Hepatic stellate cell (primary cell): ENCODE results near the gene PC.
A peak's percentile ranks its signal among the peaks of the same experiment; 100 is the strongest.

Experiments used
- DNase-seq: peaks from one replicate; pipeline ENCODE4 v3.0.0; 2011; ENCODE audit warnings: low spot score

The PC gene

GRCh38 chr11:66866511-66866986 is 91.6 kb downstream of the PC start:
- no peak for DNase-seq

GRCh38 chr11:66866007-66866406 is 92.2 kb downstream of the PC start:
- no peak for DNase-seq

GRCh38 chr11:66864924-66865697 is 93.1 kb downstream of the PC start:
- DNase-seq, result no peak

DNA sequence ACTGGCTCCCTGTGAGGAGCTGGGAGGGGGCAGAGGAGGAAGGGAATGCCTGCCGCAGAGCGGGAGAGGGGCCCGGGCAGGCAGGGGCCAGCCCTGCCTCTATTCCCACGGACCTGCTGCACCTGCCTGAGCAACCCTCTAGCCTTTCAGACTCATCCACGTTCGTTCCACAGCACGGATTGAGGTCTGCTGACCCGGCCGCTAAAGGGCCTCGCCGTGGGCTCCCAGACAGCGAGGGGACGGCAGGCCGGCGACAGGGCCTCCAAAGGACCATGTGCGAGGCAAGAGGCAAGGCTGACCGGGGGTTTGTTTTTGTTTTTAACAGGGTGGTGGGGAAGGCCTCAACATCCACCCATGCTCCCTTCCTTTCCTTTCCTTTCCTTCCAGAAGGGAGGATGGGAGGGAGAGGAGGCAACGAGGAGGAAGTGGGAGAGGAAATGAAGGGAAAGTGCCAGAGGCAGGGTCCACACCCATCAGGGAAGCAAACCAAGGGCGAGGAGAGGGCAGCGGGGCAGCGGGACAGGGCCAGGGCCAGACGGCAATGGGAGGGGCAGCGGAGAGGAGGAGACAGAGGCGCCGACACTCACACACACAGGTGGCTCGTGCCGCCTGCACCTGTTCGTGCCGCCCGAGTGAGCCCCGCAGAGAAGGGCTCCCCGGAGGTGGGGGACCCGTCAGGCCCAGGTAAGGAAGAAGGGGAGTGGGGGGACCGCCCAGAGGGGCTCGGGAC is 93.8 kb downstream of the PC start:
- no peak for DNase-seq

- no peak for DNase-seq
Measured at GRCh38 chr11:66863428-66864125, 94.6 kb downstream of the PC start.

DNA sequence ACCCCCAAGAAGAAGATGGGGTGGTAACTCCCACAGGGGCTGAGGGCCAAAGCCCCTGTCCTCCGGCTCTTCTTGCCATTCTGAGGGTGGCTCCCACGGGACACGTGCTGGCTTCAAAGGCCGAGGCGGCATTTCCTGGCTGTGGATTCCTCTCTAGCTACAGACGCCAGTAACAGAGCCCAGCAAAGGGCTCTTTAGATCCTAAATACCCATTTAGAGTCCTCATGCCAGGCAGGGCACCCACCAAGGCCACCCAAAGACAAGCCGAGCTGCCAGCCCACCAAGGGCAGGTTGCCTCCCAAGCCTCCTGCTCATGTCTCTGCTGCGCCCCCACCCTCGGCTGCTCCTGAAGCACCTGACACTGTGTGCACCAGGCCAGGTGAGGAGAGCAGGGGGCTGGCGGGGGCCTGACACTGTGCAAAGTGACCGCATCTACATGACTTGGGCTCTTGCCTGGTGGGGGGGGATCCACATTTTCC is 95.6 kb downstream of the PC start:
- DNase-seq, result no peak

DNA sequence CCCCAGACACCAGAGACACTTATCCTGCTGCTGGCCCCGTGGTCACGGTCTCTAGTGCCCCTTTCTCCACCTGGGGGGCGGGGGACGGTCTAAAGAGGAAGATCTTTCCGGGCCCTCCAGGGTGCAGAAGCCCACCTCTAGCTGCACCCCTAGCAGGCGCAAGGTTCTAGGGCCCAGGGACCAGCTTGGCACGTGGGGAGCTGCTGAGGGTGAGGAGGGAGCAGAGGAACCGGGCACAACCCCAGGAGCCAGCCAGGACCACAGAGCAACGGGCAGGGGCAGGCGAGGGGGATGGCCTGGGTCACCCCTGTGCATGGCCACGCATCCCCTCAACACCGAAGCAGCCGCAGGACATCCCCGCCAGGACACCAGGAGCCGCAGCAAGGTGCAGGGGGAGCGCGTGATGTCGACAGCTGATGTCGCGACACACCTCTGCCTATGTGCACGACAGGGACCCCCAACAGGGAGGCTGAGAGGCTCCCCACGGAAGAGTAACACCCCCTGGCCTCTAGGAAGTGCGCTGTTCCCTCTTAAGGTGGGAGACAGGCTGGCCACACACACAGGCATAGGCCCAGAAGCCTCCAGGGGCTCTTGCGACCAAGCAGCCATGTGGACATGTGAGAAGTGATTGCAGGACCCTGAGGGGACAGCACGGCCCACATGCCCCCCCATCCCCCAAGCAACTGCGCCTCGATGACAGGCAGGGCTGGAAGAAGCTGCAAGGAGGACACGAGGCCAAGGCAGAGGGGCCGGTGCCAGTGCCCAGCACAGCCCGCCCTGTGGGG is 96.2 kb downstream of the PC start:
- no peak for DNase-seq

DNA sequence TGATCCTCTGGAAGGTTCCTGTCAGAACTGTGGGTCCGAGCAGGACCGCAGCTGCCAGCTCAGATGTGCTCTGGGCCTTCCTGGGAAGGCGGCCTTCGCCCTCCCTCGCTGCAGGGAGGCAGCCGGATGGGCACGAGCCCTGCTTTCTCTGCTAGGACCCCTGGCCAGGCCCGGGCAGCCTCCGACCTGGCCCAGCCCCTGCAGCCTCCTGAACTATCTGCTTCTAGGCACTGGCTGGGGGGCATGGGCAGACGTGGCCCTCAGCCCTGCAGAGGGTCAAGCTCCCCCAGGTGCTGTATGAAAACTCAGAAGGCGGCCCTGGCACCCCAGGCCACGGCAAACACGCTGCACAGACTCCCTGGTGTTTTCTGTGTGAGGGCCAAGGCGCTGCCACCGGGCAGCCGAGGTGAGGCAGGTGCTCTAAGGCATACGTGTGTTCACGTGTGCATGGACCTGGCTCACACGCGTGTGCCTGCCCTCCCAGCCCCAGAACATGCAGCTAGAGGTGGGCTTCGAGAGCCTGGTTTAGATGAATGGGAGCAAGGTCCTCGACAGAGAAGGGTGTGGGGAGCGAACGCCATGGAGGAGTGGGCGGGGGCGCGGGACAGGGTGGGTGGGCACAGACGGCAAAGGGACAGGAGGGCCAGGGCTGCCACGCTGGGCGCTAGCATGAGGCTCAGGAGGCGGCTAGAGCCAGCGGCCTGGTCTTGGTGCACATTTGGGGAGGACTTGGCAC is 97.0 kb downstream of the PC start:
- no peak for DNase-seq

DNA sequence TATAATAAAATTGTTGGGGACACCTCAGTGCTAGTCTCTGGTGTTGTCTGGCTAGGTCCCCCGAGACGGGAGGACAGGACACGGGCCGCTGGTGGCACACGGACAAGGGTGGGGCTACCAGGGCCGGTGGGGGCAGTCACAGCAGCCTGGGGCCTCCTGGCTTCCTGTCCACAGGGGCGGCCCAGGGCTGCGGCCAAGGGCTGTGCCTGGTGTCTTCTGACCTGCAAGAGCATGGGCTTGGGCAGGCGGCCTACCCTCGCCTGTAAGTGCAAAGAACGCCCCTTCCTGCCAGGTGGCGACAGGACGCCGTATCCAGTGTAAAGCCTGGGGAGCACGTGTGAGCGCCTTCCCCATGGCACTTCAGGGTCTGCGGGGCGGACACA is 97.7 kb downstream of the PC start:
- no peak for DNase-seq

GRCh38 chr11:66859686-66860448 is 98.3 kb downstream of the PC start:
- no peak for DNase-seq

- no peak for DNase-seq
Measured at GRCh38 chr11:66858939-66859685, 99.1 kb downstream of the PC start.

DNA sequence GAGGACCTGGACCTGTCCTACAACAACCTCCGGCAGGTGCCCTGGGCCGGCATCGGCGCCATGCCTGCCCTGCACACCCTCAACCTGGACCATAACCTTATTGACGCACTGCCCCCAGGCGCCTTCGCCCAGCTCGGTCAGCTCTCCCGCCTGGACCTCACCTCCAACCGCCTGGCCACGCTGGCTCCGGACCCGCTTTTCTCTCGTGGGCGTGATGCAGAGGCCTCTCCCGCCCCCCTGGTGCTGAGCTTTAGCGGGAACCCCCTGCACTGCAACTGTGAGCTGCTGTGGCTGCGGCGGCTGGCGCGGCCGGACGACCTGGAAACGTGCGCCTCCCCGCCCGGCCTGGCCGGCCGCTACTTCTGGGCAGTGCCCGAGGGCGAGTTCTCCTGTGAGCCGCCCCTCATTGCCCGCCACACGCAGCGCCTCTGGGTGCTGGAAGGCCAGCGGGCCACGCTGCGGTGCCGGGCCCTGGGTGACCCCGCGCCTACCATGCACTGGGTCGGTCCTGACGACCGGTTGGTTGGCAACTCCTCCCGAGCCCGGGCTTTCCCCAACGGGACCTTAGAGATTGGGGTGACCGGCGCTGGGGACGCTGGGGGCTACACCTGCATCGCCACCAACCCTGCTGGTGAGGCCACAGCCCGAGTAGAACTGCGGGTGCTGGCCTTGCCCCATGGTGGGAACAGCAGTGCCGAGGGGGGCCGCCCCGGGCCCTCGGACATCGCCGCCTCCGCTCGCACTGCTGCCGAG is 99.8 kb downstream of the PC start:
- no peak for DNase-seq

DNA sequence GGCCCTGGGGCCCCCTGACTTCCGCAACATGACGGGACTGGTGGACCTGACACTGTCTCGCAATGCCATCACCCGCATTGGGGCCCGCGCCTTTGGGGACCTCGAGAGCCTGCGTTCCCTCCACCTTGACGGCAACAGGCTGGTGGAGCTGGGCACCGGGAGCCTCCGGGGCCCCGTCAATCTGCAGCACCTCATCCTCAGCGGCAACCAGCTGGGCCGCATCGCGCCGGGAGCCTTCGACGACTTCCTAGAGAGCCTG is 100.3 kb downstream of the PC start:
- DNase-seq, result no peak

DNA sequence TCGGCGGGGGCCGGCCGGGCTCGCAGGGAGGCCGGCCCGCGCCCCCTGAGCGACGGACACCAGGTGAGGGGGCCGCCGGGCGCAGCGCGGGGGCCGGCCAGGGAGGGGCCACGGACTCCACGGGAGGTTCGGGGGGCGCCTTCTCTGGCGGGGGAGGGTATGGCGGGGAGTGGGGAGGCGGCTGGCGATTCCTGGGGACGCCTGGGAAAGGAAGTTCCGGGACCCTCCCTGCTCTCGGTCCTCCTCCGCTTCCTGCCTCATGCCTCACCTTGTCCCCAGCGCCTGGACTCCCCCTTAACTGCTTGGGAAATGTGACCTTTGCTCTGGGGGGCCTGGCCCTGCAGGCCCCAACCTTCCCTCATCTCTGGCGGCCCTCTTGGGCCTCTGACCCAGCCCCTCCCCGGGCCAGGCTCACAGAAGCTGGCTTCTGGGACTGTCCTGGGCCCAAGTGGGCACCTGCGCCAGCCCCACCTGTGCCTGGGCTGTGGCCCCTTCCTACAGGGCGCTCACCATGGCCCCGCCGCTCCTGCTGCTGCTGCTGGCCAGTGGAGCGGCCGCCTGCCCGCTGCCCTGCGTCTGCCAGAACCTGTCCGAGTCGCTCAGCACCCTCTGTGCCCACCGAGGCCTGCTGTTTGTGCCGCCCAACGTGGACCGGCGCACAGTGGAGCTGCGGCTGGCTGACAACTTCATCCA is 100.8 kb downstream of the PC start:
- no peak for DNase-seq

DNA sequence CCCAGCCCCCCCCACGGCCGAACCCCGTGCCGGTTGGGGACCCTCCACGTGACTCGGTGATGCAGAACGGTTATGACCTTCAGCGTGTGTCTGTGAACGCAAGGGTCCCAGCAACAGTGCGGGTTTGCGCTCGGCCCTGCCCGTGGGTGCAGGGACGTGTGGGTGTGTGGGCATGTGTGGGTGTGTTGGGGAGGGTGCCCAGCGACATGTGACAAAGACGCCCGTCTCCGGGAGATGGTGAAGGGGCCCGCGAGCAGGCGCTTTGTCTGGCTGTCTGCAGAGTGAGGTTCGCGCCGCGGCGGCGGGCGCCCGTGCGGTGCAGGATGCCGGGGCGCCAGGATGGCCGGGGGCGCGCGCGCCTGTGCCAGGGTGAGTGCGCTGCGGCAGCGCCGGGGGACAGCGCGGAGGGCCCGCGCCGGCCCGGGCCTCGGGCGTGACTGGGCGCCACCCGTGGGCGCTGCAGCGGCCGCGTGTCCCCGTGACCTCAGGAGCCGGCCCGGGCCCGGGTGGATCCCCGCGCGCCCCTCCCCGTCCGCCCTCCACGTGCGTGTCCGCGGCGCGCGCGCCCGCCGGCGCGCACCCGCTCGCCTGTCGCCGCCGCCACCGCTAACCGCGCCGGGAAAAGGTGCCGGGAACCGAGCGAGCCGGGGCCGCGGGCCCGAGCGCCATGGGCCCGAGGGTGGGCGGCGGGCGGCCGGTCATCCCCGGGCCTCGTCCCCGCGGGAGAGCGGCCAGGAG is 101.5 kb downstream of the PC start, which contains the start of gene LRFN4:
Gene LRFN4, plus strand, starts transcription at position 569 of the 738 bp plus-strand sequence. CDS start 681 bp downstream, outside the sequence.
- no peak for DNase-seq

DNA sequence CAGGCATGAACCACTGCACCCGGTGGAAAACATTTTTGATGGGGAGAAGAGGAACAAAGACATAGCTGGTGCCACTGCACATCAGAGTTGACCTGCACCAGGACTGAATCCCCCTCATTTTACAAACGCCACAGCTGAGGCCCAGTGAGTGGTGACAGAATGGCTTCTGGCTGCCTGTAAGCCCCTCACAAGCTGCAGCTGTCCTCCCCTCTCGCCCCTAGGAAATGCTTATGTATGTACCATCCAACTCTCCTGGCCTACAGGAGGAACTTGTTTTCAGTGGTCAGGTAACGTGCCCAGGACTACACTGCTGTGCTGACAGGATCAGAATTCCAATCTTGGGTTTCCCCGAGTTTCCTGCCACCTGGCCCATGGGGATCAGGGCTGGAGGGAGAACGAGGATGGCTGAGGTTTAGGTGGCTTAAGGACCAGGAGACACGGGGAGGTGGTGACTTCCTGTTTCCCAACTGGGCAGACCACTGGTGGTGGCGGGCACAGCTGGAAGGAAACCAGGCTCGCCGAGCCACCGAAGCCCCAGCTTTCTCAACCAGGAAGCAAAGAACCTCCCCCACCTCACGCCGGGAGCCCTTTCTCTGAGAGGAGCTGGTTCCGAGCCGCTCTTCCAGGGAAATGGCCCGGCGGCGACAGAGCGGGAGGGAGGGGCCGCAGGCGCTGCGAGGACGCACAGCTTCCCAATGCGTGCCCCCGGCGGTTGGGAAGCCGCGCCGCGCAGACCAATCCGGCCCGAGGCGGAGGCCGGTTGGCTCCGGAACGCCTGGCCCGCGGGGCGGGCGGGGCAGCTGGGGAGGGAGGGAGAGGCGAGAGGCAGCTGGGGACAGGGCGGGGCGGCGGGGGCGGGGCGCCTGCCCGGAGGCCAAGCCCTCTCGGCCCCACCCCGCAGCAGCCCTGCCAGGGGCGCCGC is 102.3 kb downstream of the PC start:
- peak; percentile 99 for DNase-seq

GRCh38 chr11:66854729-66855211 is 103.4 kb downstream of the PC start:
- no peak for DNase-seq
